ENCODE measurements around the gene ZCCHC24.

The ZCCHC24 gene

DNA sequence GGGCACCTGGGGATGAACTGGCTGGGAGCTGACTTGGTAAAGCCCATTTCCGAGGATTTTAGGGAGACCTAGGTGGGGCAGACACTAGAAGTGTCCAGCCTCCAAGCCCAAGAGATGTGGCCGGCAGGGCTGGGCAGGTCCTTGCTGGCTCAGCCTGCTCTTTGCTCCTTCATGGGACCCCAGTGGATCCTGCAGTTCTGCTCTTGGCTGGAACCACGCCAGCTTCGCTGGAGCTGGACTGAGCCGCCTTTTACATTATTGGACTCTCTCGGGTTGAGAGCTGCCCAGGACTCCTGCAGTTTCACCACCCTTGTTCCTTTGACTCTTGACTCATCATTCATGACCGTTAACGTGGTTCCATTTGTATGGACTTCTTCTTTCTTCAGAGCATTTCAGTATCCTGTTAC is 92.4 kb downstream of the ZCCHC24 start:
- no peaks in the 10 kb centered on the region for H3K9me3 ChIP-seq (ENCODE audit: control insufficient read depth, insufficient read depth, low read length)
- no peaks in the 10 kb centered on the region for H3K27me3 ChIP-seq (ENCODE audit: control insufficient read depth, insufficient read depth, low read length)
- peaks cover 70% of the 10 kb centered on the region for H3K36me3 ChIP-seq (ENCODE audit: control insufficient read depth, insufficient read depth, low read length)
- H3K4me3 ChIP-seq (ENCODE audit: low read depth, low read length) = no peak overlapping the region
- no peak overlapping the region for H3K9ac ChIP-seq (ENCODE audit: low read depth, low read length)
- H3K27ac ChIP-seq (ENCODE audit: low read depth, low read length) = no peak overlapping the region
- H3K4me1 ChIP-seq (ENCODE audit: control insufficient read depth, insufficient read depth, low read length) = peaks cover 5% of the 10 kb centered on the region; the same call in 1 of the 2 replicates

DNA sequence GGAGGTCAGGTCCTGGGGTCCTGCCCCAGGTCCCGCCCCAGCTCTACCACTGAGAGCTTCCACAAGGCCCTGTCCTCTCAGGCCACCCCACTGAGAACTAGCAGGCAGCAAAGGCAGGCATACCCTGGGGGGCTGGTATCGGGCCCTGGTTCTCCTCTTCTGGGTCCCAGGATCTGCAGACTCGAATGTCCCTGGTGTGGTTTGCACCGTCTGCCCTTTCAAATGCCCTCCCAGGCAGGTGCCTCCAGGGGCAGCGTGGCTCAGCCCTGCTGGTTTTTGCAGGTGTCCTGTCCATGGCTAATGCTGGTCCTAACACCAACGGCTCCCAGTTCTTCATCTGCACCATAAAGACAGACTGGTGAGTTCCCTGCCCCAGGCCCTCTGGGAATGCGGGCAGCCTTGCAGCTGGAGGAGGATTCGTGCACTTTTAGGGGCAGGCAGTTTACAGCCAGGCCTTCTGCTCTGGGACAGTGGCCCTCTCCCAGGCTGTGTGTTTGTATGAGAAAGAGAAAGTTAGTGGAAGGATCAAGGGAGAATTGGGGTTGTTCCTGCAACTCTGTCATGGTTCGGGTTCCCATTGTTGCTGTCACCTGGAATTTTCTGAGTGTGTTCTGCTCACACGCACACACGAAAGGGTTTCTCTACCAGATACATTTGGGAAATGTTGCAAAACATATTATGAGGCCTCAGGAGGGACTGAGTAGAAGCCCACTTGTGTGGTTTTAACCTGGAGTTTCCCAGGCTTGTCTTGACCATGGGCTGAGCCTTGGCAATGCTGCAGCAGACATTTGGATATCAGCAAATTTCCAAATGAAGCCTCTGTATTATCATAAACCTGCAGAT is 93.2 kb downstream of the ZCCHC24 start:
- Histone ChIP-seq H3K27ac (ENCODE audit: low read depth, low read length) (no peak overlapping the region), H3K4me1 (ENCODE audit: control insufficient read depth, insufficient read depth, low read length) (peaks cover 5% of the 10 kb centered on the region; the same call in 1 of the 2 replicates), H3K36me3 (ENCODE audit: control insufficient read depth, insufficient read depth, low read length) (peaks cover 70% of the 10 kb centered on the region), H3K9me3 (ENCODE audit: control insufficient read depth, insufficient read depth, low read length) (no peaks in the 10 kb centered on the region), H3K9ac (ENCODE audit: low read depth, low read length) (no peak overlapping the region), H3K27me3 (ENCODE audit: control insufficient read depth, insufficient read depth, low read length) (no peaks in the 10 kb centered on the region), H3K4me3 (ENCODE audit: low read depth, low read length) (no peak overlapping the region)

DNA sequence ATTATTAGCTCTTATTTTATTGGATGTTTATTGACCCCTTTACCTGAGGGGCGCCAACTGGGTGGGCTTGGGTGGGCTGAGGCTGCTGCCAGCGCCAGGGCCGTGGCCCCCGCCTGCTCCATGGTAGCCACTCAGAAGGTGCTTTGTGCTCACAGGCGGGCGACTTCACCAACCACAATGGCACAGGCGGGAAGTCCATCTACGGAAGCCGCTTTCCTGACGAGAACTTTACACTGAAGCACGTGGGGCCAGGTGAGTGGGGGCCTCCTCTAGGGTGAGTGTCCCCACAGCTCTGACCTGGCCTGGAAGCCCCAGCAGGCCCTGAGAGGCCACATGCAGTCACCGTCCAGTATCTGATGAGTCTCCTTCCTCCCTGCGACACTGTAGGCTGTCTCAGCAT is 94.1 kb downstream of the ZCCHC24 start:
- Histone ChIP-seq H3K36me3 (ENCODE audit: control insufficient read depth, insufficient read depth, low read length) (peaks cover 70% of the 10 kb centered on the region), H3K4me3 (ENCODE audit: low read depth, low read length) (no peak overlapping the region)

DNA sequence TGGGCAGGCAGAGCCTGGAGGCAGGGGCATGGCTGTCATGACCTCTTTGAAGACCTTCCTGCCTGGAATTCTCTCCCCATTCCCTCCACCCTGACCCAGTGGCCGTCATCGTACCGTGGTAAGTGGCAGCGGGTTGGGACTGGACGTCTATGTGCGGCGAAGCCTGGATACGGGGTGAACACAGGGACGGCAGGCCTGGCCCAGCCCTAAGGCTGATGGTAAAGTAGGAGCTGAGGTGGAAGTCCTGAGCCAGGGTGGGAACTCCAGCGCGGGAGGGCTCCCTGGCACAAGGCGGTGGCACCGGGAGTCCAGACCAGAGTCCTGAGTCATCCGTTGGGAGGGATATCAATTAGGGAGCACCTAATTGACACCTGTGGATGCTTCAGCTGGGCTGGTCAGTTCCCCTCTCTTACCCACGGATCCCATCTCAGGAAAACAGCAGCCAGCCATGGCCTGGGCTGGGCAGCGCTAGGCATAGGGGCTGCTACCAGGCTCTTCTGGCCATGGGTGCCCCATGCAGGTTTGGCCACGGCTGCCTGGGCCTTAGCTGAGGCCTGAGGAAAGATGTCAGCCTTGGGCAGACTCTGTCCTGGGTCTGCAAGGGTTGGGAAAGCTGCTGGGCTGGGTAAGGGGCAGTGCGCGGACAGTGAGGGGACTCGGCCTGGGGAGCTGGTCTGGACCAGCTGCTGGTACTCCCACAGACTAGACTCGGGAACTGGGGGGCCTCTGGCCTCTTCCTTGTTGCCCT is 94.8 kb downstream of the ZCCHC24 start:
- no peak overlapping the region for H3K27ac ChIP-seq (ENCODE audit: low read depth, low read length)
- no peak overlapping the region for H3K4me3 ChIP-seq (ENCODE audit: low read depth, low read length)
- no peak overlapping the region for H3K9ac ChIP-seq (ENCODE audit: low read depth, low read length)

More for the DNA sequence above, 94.1 kb downstream of the ZCCHC24 start:
- no peaks in the 10 kb centered on the region for H3K9me3 ChIP-seq (ENCODE audit: control insufficient read depth, insufficient read depth, low read length)
- H3K9ac ChIP-seq (ENCODE audit: low read depth, low read length) = no peak overlapping the region
- peaks cover 10% of the 10 kb centered on the region; the same call in 1 of the 2 replicates for H3K4me1 ChIP-seq (ENCODE audit: control insufficient read depth, insufficient read depth, low read length)
- H3K27me3 ChIP-seq (ENCODE audit: control insufficient read depth, insufficient read depth, low read length) = no peaks in the 10 kb centered on the region
- H3K27ac ChIP-seq (ENCODE audit: low read depth, low read length) = no peak overlapping the region

DNA sequence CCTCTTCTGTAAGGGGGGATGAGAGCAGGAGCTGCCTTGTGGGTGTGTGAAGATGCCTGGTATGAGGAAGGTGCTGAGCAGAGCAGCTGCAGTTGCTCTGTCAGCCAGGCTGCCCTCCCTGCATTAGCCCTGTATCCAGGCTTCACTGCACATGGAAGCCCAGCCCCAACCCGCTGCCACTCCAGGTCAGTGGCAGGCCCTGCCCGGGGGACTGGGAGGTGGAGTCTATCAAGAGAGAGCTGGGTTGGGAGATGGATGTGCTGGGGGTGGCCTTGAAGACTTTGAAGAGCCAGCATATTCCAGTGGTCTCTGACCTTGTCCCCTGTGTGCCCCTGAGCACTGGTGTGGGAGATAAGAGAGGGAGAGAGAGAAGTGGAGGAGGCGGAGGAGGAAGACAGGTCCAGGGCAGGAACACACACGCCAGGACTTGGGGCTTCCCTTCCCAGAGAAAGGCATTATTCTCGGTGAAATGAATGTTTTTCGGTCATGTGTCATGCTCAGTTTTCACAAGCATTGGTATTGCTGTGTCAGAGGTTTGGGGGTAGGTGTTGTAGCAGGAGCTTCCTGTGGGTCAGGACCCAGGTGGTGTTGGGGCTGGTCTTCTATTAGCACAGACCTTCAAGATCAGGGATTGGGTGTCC is 95.5 kb downstream of the ZCCHC24 start:
- peaks cover 61% of the 10 kb centered on the region for H3K36me3 ChIP-seq (ENCODE audit: control insufficient read depth, insufficient read depth, low read length)
- peaks cover 10% of the 10 kb centered on the region; the same call in 1 of the 2 replicates for H3K4me1 ChIP-seq (ENCODE audit: control insufficient read depth, insufficient read depth, low read length)
- H3K27me3 ChIP-seq (ENCODE audit: control insufficient read depth, insufficient read depth, low read length) = no peaks in the 10 kb centered on the region
- H3K9ac ChIP-seq (ENCODE audit: low read depth, low read length) = no peak overlapping the region
- no peak overlapping the region for H3K27ac ChIP-seq (ENCODE audit: low read depth, low read length)
- H3K9me3 ChIP-seq (ENCODE audit: control insufficient read depth, insufficient read depth, low read length) = no peaks in the 10 kb centered on the region
- H3K4me3 ChIP-seq (ENCODE audit: low read depth, low read length) = no peak overlapping the region

More for the DNA sequence above, 94.8 kb downstream of the ZCCHC24 start:
- Histone ChIP-seq H3K27me3 (ENCODE audit: control insufficient read depth, insufficient read depth, low read length) (no peaks in the 10 kb centered on the region), H3K9me3 (ENCODE audit: control insufficient read depth, insufficient read depth, low read length) (no peaks in the 10 kb centered on the region), H3K4me1 (ENCODE audit: control insufficient read depth, insufficient read depth, low read length) (peaks cover 10% of the 10 kb centered on the region; the same call in 1 of the 2 replicates), H3K36me3 (ENCODE audit: control insufficient read depth, insufficient read depth, low read length) (peaks cover 68% of the 10 kb centered on the region)

DNA sequence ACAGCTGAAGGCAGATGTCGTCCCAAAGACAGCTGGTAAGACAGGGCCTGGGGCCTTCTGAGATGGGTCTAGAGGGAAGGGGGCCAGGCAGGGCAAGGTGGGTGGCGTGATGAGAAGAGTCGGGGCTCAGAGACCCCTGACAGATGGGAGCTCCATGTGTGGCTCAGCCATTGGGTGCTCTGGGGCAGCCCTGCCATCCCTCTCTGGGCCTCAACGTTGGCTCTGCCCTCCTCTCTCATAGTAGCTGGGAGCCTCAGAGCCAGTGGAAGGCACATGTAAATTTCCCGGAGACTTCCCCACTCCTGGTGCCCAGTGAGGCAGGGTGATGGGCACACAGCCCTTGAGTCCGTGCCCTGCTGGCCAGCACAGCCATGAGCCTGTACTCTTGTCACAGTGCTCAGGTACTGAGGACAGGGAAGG is 96.3 kb downstream of the ZCCHC24 start:
- Histone ChIP-seq H3K4me3 (ENCODE audit: low read depth, low read length) (no peak overlapping the region), H3K9ac (ENCODE audit: low read depth, low read length) (no peak overlapping the region), H3K27ac (ENCODE audit: low read depth, low read length) (no peak overlapping the region), H3K9me3 (ENCODE audit: control insufficient read depth, insufficient read depth, low read length) (no peaks in the 10 kb centered on the region), H3K27me3 (ENCODE audit: control insufficient read depth, insufficient read depth, low read length) (no peaks in the 10 kb centered on the region), H3K36me3 (ENCODE audit: control insufficient read depth, insufficient read depth, low read length) (peaks cover 54% of the 10 kb centered on the region), H3K4me1 (ENCODE audit: control insufficient read depth, insufficient read depth, low read length) (peaks cover 10% of the 10 kb centered on the region; the same call in 1 of the 2 replicates)

DNA sequence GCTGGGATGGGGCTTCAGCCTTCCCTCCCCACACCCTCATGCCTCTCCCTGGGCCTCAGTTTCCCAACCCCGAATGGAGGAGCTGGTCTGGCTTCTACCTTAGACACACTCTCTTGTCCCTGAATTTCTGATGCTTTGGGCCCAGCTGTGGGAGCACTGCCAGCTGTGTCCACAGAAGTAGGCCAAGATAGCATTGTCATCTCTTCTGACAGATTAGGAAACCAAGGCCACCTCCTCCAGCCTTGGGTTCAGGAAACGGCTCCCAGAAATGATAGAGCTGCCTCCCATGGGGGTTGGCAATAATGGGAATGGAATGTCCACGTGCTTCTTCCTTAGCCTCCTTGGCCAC is 96.8 kb downstream of the ZCCHC24 start:
- Histone ChIP-seq H3K9me3 (ENCODE audit: control insufficient read depth, insufficient read depth, low read length) (no peaks in the 10 kb centered on the region), H3K36me3 (ENCODE audit: control insufficient read depth, insufficient read depth, low read length) (peaks cover 49% of the 10 kb centered on the region), H3K27ac (ENCODE audit: low read depth, low read length) (no peak overlapping the region), H3K4me1 (ENCODE audit: control insufficient read depth, insufficient read depth, low read length) (peaks cover 10% of the 10 kb centered on the region; the same call in 1 of the 2 replicates), H3K4me3 (ENCODE audit: low read depth, low read length) (peak overlapping the region; percentile 73), H3K9ac (ENCODE audit: low read depth, low read length) (no peak overlapping the region), H3K27me3 (ENCODE audit: control insufficient read depth, insufficient read depth, low read length) (no peaks in the 10 kb centered on the region)

DNA sequence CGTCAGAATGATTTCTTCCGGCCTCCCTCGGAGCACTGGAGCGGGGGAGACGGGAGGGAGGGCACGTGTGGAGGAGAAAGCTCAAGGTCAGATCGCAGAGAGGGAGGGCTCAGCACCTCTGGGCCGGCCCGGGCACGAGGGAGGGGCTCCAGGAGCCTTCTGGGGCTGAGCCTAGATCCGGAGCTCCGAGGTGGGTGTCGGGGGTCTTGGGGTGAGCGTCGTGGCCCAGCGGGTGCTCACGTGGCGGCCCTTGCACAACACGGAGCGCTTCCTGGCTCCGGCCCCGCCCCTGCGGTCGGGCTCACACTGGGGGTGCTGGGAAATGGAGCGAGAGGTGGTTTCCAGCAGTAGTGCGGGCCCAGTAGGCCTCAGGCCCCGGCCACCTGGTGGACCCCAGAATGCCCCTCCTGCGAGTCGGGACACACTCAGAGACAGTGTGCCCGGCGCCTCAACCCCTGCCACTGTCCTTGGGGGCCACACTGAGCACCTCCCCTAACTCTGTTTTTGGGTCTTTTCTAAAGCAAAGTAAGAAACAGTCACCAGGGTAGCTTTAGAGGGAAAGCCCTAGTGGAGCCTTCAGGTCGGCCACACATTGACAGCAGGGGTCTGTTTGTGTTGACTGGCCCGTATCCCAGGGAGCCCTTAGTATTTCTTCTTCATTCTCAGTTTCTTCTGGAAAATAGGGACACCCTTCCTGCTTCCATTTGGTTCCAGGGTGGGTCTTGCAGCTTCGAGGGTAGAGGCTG is 97.4 kb downstream of the ZCCHC24 start:
- H3K9ac ChIP-seq (ENCODE audit: low read depth, low read length) = peak overlapping the region; percentile 72
- peak overlapping the region; percentile 40 for H3K27ac ChIP-seq (ENCODE audit: low read depth, low read length)
- peaks cover 10% of the 10 kb centered on the region; the same call in 1 of the 2 replicates for H3K4me1 ChIP-seq (ENCODE audit: control insufficient read depth, insufficient read depth, low read length)
- no peaks in the 10 kb centered on the region for H3K9me3 ChIP-seq (ENCODE audit: control insufficient read depth, insufficient read depth, low read length)
- H3K36me3 ChIP-seq (ENCODE audit: control insufficient read depth, insufficient read depth, low read length) = peaks cover 44% of the 10 kb centered on the region
- peak overlapping the region; percentile 73 for H3K4me3 ChIP-seq (ENCODE audit: low read depth, low read length)
- H3K27me3 ChIP-seq (ENCODE audit: control insufficient read depth, insufficient read depth, low read length) = no peaks in the 10 kb centered on the region

DNA sequence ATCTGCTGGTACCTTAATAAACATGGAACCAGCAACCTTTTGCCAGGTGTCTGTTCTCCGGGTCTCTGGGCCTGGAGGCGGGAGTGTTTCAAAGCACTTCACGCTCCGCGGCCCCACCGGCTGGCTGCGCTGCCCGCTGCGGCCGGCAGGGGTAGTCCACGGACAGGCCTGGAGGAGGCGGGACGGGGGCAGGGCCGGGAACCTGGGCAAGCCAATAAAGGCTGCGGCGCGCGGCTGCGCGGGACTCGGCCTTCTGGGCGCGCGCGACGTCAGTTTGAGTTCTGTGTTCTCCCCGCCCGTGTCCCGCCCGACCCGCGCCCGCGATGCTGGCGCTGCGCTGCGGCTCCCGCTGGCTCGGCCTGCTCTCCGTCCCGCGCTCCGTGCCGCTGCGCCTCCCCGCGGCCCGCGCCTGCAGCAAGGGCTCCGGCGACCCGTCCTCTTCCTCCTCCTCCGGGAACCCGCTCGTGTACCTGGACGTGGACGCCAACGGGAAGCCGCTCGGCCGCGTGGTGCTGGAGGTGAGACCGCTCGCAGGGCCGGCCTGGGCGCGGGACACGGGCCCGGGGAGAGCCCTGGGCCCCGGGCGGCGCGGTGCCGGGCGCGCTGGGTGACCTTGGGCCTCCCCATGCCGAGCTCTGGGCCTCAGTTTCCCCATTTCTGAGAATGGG is 98.1 kb downstream of the ZCCHC24 start, which contains the start of gene PPIF:
PPIF (plus strand) TSS at position 244 of the 668 bp plus-strand sequence; CDS start at position 324, 80 bp downstream.
- Histone ChIP-seq H3K9me3 (ENCODE audit: control insufficient read depth, insufficient read depth, low read length) (no peaks in the 10 kb centered on the region), H3K27me3 (ENCODE audit: control insufficient read depth, insufficient read depth, low read length) (no peaks in the 10 kb centered on the region), H3K4me3 (ENCODE audit: low read depth, low read length) (peak within 1 kb of the TSS; percentile 73), H3K27ac (ENCODE audit: low read depth, low read length) (peak within 1 kb of the TSS; percentile 69), H3K9ac (ENCODE audit: low read depth, low read length) (peak within 1 kb of the TSS; percentile 72), H3K36me3 (ENCODE audit: control insufficient read depth, insufficient read depth, low read length) (peaks cover 37% of the 10 kb centered on the region), H3K4me1 (ENCODE audit: control insufficient read depth, insufficient read depth, low read length) (peaks cover 10% of the 10 kb centered on the region; the same call in 1 of the 2 replicates)

Data from HUES48 (cell line).